GM21423 (cell line): ENCODE data around the gene CTIF.
"Not testable (repeated sequence)": the region's sequence is repeated elsewhere in the genome, so short reads cannot be mapped to it uniquely, and the experiment has no call there.

Experiments
- ATAC-seq: cut with Tn5 transposase; IDR thresholded peaks from one replicate; pipeline ENCODE4 v1.9.1; 2021; ENCODE audit warnings: mild to moderate bottlenecking, moderate library complexity; ENCODE audit not compliant: unreplicated experiment

CTIF gene

DNA sequence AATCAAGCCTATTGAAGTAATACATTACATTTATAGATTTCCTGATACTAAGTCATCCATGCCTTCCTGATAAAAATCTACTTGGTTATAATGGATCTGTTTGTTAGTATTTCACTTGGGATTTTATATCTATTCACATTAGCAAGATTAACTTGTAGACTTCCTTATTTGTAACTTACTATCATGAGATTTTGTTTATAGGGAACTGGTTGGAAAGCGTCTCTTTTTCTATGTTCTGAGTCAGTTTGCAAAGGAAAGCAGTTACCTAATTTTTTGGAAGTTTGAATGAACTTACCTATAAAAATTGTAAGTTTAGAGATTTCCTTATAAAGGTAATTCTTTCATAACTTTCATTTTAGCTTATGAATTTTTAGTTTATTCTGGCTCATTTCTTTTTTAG is 270.5 kb downstream of the CTIF start:
- ATAC-seq = no peak

DNA sequence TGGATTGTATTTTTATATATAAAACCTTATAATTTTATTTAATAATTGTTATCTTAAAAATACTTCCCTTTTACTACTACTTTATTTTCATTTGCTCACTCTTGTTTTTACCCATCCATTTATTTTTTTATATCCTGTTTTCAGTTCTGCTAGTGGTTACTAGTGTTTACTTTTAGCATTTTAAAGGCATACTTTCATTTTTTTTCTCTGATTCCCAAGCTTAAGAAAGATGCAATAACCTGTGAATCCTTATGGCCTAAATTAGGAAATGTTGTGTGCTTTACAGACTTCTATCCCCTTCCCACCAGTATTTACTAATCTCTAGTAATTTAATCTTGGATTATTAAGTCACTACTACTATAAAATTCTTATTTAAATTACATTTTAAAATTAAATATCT is 272.0 kb downstream of the CTIF start:
- ATAC-seq = no peak

DNA sequence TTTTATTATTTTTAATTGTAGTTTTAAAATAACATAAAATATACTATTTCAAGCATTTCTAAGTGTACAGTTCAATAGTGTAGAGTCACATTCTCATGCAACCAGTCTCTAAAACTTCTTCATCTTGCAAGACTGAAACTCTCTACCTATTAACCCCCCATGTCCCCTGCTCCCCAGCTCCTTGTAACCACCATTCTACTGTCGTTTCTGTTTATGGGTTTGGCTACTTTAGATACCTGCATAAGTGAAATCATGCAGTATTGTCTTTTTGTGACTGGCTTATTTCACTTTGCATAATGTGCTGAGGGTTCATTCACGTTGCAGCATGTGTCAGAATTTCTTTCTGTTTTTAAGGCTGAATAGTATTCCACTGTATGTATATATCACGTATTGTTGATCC is 272.6 kb downstream of the CTIF start:
- no peak for ATAC-seq

DNA sequence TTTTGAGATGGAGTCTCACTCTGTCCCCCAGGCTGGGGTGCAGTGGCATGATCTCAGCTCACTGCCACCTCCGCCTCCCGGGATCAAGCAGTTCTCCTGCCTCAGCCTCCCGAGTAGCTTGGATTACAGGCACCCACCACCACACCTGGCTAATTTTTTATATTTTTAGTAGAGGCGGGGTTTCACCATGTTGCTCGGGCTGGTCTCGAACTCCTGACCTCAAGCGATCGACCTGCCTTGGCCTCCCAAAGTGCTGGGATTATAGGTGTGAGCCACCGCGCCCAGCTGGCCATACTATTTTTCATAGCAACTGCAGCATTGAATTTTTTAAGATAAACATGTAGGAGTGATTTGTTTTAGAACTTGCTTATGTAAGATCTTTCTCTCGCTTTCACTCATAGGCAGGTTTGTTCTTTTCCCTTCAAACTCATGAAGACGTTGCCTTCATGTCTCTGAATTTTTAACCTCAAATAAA is 273.2 kb downstream of the CTIF start:
- not testable (repeated sequence) for ATAC-seq

DNA sequence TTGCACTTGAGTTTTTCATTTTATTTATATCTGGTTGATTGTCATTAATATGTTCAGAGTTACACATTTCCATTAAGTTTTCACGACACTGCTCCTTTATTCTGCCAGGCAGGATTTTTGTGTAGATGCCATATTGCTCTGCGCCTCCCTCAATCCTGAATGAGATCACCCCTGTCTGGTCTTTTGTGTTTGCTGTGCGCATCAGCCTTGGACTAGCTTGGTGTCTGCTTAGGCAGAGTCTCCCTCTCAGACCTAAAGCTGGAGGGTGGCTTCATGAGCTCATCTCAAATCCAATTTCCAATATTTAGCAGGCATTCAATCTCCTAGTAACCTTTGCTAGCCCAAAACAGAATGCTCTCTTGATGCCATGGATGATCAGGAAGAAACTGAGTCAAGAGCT is 274.5 kb downstream of the CTIF start:
- no peak for ATAC-seq

DNA sequence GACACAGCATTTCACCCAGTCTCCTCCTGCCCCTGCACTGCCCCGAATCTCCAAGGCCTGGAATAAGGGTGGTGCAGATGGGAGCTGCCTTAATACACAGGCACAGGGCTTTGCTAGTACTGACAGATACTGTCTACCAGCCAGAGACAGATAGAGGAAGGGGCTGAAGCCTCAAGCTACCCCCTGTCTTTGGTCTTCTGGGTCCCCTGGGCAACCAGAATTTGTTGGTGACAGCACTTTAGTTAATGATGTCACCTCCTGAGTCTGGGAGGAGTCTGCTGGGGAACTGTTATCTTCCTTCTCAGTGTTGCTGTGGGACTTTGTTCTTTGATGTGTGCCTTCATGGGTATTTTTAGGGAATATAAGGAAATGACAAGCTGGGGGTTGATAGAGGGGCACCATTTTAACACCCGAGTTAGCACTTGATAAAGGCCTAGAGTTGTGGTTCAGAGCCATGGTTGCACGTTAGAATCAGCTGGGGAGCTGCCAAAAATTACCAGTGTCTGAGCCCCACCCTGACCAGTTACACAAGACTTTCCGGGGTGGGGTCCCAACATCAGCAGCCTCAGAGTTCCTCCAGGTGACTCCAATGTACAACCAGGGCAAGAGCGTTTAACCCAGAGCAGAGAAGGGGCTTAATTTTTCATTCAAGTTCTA is 275.1 kb downstream of the CTIF start:
- ATAC-seq = no peak

DNA sequence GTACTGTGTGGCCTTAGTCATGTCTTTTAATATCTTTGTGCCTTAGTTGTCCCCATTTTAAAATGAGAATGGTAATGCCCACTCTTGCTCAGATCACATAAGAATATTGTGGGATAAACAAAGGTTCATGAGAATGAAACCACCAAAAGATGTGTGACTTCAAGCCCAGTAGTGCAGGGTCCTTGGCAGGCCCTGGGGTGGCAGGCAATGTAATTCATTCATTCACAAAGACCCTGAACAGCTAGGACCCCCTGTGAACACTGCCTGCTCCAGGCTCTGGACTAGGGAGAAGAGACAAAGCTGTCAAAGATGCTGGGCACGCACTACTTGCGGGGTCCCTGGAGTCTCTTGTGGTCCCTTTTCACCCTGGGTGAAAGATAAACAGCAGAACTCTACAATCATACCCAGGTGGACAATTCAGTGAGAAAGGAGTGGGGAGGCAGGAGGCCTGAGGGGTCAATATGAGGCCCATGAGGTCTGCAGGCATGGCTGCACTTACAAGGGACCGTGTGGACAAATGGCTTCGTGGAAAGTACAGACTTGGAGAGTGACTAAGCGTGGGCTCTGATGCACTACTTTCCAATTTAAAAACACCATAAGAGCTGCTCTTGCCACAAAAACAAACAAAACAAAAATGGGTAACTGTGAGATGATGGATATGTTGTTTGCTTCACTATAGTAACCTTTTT is 275.8 kb downstream of the CTIF start:
- ATAC-seq = no peak

DNA sequence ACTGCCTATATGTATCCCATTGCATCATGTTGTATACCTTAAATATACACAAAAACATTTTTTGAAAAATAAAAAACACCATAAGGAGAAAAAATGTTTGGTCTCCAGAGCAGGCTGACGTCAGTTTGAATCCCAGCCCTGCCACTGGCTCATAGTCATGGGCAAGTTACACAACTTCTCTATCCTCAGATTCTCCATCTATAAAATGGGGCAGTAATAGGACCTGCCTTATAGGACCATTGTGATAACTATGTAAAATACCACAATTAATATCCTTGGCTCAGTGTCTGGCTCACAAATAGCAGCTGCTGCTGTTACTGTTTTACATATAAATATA is 276.3 kb downstream of the CTIF start:
- no peak for ATAC-seq

DNA sequence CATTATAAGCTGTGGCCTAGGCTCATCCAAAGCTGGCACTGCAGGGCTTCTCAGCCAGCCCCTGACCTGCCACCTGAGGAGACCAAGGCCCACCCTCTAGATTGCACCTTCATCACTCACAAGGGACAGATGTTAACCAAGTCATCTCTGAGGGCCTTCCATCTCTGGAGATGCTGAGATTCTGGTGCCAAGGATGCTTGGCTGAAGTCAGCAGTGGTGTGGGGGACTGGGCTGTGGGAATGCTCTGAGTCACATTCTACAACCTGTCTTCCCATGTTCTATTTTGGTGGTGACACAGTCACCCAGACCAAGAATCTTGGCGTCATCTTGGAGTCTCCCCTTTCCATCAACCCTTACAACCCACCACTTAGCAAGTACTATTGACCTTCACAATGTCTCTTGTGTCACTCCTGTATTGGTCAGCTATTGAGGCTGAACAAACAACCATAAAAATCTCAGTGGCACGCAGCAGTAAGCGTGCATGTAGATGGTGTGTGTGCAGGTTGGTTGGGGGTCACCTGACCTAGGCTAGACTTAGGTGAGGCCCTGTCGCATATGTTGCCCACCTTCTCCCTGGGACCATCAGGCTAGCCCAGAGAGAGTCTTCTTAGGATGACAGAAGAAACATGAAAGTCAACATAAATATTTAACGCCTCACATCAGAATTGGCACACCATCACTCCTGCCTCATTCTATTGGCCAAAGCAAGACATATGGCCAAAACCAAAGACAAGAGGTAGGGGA is 276.9 kb downstream of the CTIF start:
- no peak for ATAC-seq

DNA sequence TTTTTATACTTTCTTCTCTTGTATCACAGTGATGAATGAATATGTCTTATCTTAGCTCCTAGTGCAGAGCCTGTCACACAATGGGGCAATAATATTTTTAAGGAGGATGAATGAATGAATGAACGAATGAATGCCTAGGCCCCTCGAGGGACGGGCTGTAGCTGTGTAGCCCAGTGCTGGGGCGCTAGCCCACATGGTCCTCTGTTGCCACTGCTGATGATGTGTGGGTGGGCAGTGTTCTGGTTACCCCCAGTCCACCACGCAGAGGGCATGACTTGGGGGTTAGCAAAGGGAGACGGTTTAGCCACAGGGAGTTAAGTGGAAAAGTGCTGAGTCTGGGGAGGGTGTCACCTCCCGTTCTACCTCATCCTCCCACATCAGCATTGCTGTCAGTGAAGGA is 277.7 kb downstream of the CTIF start:
- ATAC-seq = no peak

DNA sequence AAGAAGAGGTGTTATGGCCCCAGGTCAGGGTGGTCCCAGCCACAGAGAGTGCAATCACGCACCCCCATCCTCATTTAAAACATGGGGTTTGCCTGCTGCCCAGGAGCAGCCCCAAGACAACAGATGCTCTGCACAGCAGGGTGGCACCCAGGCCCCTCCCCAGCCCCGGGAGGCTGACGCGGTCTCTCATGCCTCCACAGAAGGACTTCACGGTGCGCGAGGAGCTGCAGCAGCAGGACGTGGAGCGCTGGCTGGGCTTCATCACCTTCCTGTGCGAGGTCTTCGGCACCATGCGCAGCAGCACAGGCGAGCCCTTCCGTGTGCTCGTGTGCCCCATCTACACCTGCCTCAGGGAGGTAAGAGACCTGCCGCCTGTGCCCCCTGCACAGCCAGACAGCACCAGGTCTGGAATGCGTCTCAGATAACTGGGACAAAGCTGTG is 278.2 kb downstream of the CTIF start:
- no peak for ATAC-seq

DNA sequence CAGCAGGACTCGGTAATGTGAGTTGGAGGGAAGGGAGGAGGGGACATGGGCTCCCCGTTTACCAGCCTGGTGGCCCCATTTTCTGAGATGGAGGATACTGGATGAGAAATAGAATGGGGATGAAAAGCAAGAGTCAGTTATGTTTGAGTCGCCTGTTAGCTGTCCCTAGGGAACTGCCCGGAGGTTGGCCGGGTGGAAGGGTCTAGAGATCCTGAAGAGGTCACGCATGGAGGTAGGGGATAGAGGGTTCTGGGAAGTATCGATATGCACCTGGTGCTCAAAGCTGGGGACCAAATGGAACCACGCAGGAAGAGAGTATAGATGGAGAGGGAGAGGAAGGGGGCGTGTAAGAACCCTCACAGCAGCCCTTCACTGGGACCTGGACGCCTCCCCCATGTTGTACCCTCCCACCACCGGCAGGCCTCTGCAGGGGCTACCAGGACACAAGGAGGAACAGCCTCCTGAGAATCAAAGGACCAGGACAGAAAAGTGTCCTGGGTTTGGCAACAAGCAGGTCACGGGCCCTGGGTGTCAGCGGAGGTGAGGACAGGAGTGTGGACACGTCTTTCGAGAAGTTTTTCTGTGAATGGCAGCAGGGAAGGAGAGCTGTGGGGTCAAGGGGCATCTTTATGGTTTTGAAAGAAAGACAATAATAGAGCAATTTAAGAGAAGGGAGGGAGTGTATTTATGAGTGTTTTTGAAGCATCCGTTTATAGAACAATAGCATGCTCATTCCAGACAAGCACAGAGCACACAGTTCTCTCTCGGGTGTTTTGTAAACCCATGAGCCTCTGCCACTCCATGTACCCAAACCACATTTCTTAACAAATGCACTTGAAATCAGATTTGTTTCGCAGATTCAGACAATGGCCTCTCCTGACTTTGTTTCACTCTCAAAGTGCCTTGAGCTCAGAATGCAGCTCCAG is 279.8 kb downstream of the CTIF start:
- ATAC-seq = no peak

DNA sequence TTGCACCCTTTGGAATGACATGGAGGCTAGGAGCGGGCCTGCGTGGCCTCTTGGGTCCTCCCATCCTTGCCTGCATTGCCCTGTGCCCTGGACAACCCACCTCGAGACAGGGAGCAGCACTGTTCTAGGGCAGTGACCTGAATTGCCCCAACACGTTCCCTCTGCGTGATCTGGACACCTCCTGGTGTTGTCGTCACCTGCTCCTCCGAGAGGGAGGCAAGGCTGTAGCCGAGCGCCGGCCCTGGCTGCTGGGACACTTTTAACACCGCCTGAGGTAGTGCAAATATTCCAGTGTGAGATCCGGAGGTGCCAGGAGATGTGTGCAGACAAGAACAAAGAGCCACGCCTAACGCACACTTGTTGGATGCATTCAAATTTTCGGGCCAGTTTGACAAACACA is 280.4 kb downstream of the CTIF start:
- no peak for ATAC-seq

DNA sequence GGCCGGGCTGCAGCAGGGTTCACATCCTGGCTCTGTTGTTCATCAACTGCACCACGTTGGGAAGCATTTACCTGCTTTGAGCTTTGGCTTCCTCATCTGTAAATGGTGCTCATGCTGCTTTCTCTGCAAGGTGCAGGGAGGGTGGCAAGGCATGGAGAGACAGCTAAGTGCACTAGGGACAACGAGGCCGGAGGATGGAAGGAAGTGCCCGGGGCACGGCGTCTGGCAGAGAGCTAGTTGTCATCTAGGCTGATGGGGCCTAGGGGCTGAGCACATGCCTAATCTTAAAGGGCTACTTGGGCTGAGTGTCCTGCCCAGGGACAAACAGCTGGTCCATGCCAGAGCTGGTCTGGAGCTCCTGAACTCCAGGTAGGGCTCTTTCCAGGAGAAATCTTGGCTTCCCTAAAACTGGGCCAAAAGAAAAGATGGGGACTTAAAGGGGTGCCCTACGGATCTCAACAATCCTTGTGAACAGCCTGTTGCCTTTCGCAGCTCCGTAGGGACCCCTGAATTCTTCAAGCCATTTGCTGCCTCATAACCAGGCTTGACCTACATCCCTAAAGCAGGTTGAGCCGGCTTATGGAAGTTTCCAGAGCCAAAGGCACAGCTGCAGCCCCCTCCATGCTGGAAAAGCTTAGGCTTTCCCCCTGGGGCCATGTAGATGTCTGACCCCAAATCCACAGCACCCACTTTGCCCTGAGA is 281.1 kb downstream of the CTIF start:
- ATAC-seq = no peak

DNA sequence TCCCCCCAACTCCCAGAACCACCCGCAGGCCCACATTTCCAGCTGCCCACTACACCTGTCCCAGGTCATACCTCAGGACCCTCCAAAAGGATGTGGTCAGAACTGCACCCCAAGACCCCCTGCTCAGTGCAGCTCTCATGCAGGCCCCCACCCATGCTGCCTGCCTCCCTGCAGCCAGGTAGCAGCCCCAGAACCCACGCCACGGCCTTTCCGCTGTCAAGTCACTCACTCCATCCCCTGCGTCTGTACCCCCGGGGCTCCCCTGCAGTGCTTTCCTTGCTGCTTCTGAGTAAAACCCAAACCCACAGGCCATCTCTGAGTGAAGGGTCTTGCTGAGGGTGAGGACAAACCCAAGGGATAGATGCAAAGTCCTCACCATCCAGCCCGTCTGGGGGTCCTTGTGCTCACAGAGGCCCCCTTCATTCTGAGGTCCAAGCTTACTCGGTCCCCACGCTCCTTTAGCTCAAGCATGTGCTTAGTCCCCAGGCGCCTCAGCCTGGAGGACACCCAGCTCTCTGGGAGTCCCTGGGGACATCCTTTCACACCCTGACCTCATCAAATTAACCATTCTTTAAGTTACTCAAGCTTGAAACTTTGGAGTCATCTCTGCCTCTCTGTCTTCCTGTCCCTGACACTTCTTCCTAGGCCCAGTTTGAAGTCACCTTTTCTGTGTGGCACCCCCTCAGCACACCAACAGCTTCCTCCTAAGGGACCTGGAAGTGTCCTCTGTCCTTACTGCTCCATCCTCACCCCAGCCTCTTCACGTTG is 281.8 kb downstream of the CTIF start:
- peak; percentile 95 for ATAC-seq

DNA sequence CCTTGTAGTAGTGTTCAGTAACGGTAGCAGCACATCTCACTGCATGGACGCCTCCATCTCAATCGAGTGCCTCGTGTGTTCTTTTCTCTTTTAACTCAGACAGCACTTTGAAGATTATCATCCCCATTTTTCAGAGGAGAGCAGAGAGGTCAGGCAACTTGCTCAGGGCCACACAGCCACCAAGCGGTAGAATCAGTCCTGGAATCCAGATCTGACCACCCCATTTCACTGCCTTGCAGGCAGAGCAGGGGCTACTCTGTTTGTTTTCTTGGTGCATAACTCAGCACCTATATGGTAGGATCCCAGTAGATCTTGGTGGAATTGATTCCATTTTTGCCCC is 282.4 kb downstream of the CTIF start:
- no peak for ATAC-seq

DNA sequence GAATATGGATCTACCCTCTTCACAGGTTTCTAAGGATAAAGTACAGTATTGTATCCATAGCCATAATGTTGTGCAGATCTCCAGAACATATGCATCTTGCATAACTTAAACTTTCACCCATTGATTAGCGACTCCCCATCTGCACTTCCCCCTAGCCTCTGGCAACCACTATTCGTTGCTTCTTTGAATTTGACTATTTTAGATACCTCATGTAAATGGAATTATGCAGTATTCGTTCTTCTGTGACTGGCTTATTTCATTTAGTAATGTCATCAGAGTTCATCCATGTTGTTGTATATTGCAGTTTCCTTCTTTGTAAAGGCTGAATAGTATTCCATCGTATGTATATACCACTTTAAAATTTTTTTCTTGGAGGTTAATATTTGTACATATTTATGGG is 283.0 kb downstream of the CTIF start:
- no peak for ATAC-seq

DNA sequence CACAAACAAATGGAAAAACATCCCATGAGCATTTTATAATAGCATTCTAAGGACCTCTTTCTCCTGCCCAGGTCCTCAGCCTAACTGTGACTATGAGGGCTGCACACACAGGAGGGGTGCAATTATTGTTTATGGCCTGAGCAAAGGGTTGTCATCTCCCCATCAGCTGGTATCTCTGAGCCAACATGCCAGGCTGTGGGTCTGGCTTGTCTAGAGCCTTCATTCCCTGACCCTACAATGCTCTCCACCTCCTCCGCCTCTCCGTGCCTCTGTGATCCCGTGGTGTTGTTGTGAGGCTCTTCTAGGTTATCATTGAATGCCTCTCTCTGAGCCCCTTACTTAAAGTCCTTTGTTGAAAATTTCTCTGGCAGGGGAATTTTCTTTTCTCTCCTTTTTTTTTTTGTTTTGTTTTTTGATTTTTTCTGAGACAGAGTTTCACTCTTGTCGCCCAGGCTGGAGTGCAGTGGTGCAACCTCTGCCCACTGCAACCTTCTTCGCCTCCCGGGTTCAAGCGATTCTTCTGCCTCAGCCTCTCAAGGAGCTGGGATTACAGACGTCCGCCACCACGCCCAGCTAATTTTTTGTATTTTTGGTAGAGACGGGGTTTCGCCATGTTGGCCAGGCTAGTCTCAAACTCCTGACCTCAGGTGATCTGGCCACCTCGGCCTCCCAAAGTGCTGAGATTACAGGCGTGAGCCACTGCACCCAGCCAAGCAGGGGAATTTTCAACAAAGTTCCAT is 285.6 kb downstream of the CTIF start:
- ATAC-seq = no peak

DNA sequence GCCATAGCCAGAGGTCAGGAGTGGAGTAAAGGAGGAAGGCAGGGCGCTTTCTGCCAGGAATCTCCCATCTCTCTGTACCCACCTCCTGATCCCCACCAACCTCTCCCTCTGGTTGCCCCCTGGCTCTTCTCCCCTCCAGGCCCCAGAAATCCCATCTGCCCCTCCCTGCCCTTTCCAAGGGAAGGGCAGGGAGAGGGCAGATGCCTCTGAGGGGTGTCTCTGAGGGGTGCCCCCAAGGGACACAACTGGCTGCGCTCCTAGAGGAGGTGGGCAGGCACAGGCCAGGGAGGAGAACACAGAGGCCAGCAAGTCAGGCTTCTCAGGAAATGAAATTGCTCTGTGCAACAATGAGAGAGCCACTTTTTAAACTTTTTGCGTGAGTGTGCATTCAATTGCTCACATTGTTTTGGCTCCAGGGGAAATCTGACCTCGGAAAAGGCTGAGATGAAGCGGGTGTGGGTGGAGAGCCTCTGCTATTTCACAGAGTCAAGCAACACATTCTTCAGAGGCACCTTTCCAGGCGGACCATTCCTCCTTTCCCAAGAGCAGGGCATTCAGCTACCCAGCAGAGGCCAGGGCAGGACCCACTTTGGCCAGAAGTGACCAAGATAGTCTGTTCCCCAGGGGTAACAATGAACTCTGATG is 286.4 kb downstream of the CTIF start:
- no peak for ATAC-seq
